GM20000 (cell line): ENCODE results near the gene RSKR.

Experiments used
- DNase-seq: peaks from one replicate; pipeline ENCODE4 v3.0.0; 2012; ENCODE audit warnings: low spot score
- TF ChIP-seq, protein P1 (sequence below): IDR thresholded peaks from 2 replicates; pipeline ENCODE4 v1.5.1; 2012; ENCODE audit warnings: mild to moderate bottlenecking, control low read depth; ENCODE audit errors: extremely low read depth, missing control alignments

RSKR gene

GRCh38 chr17:28599311-28600184, 14.4 kb downstream of the RSKR start:
- TF ChIP-seq, protein P1, sequence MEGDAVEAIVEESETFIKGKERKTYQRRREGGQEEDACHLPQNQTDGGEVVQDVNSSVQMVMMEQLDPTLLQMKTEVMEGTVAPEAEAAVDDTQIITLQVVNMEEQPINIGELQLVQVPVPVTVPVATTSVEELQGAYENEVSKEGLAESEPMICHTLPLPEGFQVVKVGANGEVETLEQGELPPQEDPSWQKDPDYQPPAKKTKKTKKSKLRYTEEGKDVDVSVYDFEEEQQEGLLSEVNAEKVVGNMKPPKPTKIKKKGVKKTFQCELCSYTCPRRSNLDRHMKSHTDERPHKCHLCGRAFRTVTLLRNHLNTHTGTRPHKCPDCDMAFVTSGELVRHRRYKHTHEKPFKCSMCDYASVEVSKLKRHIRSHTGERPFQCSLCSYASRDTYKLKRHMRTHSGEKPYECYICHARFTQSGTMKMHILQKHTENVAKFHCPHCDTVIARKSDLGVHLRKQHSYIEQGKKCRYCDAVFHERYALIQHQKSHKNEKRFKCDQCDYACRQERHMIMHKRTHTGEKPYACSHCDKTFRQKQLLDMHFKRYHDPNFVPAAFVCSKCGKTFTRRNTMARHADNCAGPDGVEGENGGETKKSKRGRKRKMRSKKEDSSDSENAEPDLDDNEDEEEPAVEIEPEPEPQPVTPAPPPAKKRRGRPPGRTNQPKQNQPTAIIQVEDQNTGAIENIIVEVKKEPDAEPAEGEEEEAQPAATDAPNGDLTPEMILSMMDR, result no peak
- peak; percentile 80 for DNase-seq

DNA sequence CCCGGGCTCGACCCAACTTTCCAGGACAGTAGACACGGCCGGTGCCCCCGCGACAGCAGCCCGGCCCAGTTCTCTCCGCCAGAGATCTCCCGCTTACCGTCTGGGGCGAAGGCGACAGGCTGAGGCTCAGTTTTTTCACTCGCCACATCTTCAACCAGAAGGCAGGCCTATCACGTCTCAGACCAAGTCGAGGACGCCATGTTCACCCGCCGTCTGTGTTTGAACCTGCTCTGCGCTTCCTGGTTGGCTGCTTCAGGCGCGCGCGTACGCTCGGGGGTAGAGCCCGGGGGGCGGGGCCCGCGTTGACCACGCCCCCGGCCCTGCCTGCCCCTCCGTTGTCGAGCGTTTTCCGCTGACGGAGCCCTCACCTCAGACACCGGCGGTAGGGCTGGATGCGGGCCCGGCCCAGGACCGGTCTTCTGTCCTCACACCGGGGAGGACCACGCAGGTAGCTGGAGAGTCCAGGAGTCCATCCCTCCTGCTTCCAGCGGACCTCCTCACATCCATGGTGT, 15.1 kb downstream of the RSKR start, which contains the start of gene SPAG5:
Gene SPAG5 (minus strand): TSS at position 227 of the 512 bp plus-strand sequence. CDS start 79 bp downstream, at position 148.
- TF ChIP-seq, protein P1, result no peak
- peak; percentile 98 for DNase-seq

GRCh38 chr17:28598389-28598788, 15.6 kb downstream of the RSKR start:
- TF ChIP-seq, protein P1, result no peak
- no peak for DNase-seq

- TF ChIP-seq, protein P1, result no peak
- no peak for DNase-seq
Measured at GRCh38 chr17:28597606-28598383, 16.2 kb downstream of the RSKR start.

DNA sequence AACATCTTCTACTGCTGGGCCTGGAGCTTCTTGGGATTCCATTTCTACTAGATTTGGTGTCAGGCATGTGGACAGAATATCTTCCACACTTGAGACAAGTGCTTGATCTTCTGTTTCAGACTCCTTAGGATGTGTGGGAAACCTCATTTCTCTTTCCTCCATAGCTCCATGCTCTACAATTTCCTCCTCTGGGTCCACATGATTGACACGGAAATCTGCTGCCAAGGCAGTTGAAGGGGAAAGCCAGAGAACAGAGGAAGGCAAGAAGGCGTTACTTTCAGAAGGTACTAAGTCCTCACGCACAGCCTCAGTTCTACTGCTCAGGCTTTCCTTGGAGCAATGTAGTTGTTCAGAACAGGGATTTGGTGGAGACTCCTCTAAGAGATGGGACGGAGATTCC, 21.7 kb downstream of the RSKR start:
- TF ChIP-seq, protein P1, result no peak
- no peak for DNase-seq

GRCh38 chr17:28585851-28586250, 28.1 kb downstream of the RSKR start:
- DNase-seq, result no peak
- TF ChIP-seq, protein P1, result no peak

DNA sequence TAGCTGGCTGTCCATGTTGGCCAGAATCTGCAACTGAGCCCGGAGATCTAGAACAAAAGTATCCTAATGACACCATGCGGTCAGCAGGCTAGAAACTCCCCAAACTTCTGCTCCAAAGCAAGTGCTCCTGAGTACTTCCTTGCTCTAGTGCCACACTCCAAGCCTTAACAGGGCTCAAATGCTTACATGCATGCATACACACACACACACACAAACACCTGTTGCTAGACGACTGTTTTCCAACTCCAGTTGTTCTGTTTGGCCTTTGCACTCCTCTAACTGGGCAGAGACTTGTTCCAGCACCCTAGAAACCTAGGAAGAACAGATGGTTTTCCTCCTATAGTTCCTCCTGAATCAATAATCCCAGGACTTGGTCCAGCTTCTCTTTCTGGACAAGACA, 29.6 kb downstream of the RSKR start:
- no peak for DNase-seq
- TF ChIP-seq, protein P1, result no peak
